HG03095 (cell line): ENCODE measurements around the gene ATP5PD.
"Not testable (repeated sequence)": the region's sequence is repeated elsewhere in the genome, so short reads cannot be mapped to it uniquely, and the experiment has no call there.

Experiments
- ATAC-seq: cut with Tn5 transposase; IDR thresholded peaks from one replicate; pipeline ENCODE4 v1.9.1; 2021; ENCODE audit warnings: moderate library complexity; ENCODE audit not compliant: unreplicated experiment

ATP5PD gene

GRCh38 chr17:75025398-75025734 is 21.4 kb downstream of the ATP5PD start:
- ATAC-seq = not testable (repeated sequence)

- no peak for ATAC-seq
These were observed 21.9 kb downstream of the ATP5PD start for GRCh38 chr17:75024686-75025397.

- ATAC-seq = no peak
These were observed 26.2 kb downstream of the ATP5PD start for GRCh38 chr17:75020331-75021110.

- no peak for ATAC-seq
These were observed 27.1 kb downstream of the ATP5PD start for GRCh38 chr17:75019710-75020109.

- ATAC-seq = no peak
These were observed 27.6 kb downstream of the ATP5PD start for GRCh38 chr17:75019146-75019545.

- ATAC-seq = no peak
These were observed 33.6 kb downstream of the ATP5PD start for GRCh38 chr17:75013092-75013559.

GRCh38 chr17:75012346-75013091 is 34.2 kb downstream of the ATP5PD start, which contains the start of gene MRPL58:
Gene MRPL58 (plus strand): TSS chr17:75012670. CDS start chr17:75012687, 17 bp downstream.
- ATAC-seq = peak; percentile 80

GRCh38 chr17:75012096-75012345 is 34.7 kb downstream of the ATP5PD start:
- no peak for ATAC-seq

GRCh38 chr17:75011401-75012095 is 35.2 kb downstream of the ATP5PD start:
- no peak for ATAC-seq

- no peak for ATAC-seq
These were observed 35.9 kb downstream of the ATP5PD start for GRCh38 chr17:75010683-75011400.

GRCh38 chr17:75009139-75009724 is 37.5 kb downstream of the ATP5PD start:
- ATAC-seq = no peak

GRCh38 chr17:75008373-75008772 is 38.4 kb downstream of the ATP5PD start:
- ATAC-seq = no peak

- ATAC-seq = no peak
These were observed 40.1 kb downstream of the ATP5PD start for GRCh38 chr17:75006653-75007052.

GRCh38 chr17:75006084-75006483 is 40.7 kb downstream of the ATP5PD start:
- ATAC-seq = not testable (repeated sequence)

GRCh38 chr17:75005291-75005690 is 41.5 kb downstream of the ATP5PD start:
- ATAC-seq = no peak

GRCh38 chr17:75004371-75004770 is 42.4 kb downstream of the ATP5PD start:
- ATAC-seq = no peak

GRCh38 chr17:75003957-75004355 is 42.8 kb downstream of the ATP5PD start:
- no peak for ATAC-seq

GRCh38 chr17:75003070-75003956 is 43.5 kb downstream of the ATP5PD start:
- no peak for ATAC-seq
